GM06990 (cell line): ENCODE data around the gene CCNJ.

ENCODE experiments used
- DNase-seq: peaks from one replicate; pipeline ENCODE4 v3.0.0-alpha.2; 2011; ENCODE audit not compliant: insufficient read length; ENCODE audit errors: extremely low read depth
- H3K27me3 ChIP-seq: replicated peaks from 2 replicates; pipeline ENCODE4 v1.6.0; 2011; ENCODE audit warnings: low read length; ENCODE audit not compliant: control insufficient read depth, insufficient read depth
- H3K36me3 ChIP-seq: 2 replicates; pipeline ENCODE4 v1.5.1; 2011; ENCODE audit warnings: low read length; ENCODE audit not compliant: control insufficient read depth, insufficient read depth
- H3K4me3 ChIP-seq: replicated peaks from 2 replicates; pipeline ENCODE4 v1.5.1; 2011; ENCODE audit warnings: low read depth, mild to moderate bottlenecking, control low read depth, low read length
- TF ChIP-seq, protein P1 (sequence below): IDR thresholded peaks from 2 replicates; pipeline ENCODE4 v1.5.1; 2011; ENCODE audit warnings: low read length, control low read depth, mild to moderate bottlenecking, inconsistent platforms; ENCODE audit not compliant: insufficient read depth, poor library complexity, severe bottlenecking

The CCNJ gene

GRCh38 chr10:96089670-96090462 lies 46.5 kb downstream of the CCNJ start:
- Histone ChIP-seq H3K4me3 (peak overlapping the region; percentile 88), H3K36me3 (no peaks in the 10 kb centered on the region), H3K27me3 (no peaks in the 10 kb centered on the region)
- TF ChIP-seq, protein P1, sequence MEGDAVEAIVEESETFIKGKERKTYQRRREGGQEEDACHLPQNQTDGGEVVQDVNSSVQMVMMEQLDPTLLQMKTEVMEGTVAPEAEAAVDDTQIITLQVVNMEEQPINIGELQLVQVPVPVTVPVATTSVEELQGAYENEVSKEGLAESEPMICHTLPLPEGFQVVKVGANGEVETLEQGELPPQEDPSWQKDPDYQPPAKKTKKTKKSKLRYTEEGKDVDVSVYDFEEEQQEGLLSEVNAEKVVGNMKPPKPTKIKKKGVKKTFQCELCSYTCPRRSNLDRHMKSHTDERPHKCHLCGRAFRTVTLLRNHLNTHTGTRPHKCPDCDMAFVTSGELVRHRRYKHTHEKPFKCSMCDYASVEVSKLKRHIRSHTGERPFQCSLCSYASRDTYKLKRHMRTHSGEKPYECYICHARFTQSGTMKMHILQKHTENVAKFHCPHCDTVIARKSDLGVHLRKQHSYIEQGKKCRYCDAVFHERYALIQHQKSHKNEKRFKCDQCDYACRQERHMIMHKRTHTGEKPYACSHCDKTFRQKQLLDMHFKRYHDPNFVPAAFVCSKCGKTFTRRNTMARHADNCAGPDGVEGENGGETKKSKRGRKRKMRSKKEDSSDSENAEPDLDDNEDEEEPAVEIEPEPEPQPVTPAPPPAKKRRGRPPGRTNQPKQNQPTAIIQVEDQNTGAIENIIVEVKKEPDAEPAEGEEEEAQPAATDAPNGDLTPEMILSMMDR, result no peak
- DNase-seq, result peak; percentile 96

DNA sequence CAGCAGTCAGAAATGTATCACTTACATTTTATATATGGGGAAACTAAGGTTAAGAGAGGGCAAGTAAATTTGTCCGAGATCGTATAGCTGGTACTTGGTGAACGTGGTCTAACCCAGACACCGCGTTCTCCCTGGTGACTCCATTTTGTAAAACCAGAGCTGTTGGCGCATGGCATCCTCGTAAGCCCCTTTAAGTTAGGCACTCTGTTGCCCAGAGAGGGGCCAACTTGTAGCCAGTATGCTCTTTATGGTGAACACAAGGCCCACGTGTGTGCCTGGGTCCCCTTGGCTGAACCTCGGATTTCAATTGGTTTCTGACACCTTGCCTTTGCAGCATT lies 47.0 kb downstream of the CCNJ start:
- Histone ChIP-seq H3K36me3 (no peaks in the 10 kb centered on the region), H3K27me3 (no peaks in the 10 kb centered on the region), H3K4me3 (peak overlapping the region; percentile 88)
- TF ChIP-seq, protein P1, result no peak
- DNase-seq, result no peak

- TF ChIP-seq, protein P1, result no peak
- Histone ChIP-seq H3K27me3 (no peaks in the 10 kb centered on the region), H3K36me3 (no peaks in the 10 kb centered on the region), H3K4me3 (no peak overlapping the region)
- no peak for DNase-seq
These were observed 49.8 kb downstream of the CCNJ start for GRCh38 chr10:96092999-96093767.

DNA sequence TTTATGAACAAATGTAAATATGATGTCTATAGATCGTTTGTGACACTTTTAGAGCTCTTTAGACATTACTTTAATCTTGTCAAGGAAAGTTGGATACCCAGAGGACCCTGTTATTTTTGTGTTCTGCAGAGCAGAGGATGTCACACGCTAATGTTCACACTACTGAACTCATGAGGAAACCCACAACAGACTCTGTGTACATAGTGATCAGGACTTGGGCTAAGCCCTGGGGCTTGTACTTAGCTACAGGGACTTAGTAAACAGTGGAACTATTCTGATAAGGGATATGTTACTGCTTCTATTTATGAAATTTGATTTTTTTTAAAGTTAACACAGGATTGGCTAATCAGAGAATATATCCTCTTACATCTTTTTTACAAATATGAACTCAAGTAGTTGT lies 50.6 kb downstream of the CCNJ start:
- TF ChIP-seq, protein P1, result no peak
- Histone ChIP-seq H3K4me3 (no peak overlapping the region), H3K27me3 (no peaks in the 10 kb centered on the region), H3K36me3 (no peaks in the 10 kb centered on the region)
- DNase-seq, result no peak

DNA sequence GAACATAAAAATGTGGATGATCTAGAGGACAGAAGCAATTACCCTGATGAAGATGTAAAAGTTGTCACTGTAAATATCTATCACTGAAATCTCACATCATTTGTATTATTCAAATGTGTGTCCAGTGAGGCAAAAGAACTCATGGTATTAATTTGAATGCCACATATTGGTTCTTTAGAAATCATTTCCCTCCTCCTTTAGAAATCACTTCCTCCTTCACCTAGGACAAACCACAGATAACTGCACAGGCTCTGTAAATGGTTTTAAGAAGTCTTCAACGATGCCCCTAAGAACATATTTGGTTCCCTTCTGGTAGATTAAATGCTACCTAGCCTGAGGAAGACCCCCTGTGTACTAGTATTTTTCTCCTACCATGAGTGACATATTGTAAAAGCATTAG lies 53.6 kb downstream of the CCNJ start:
- Histone ChIP-seq H3K27me3 (no peaks in the 10 kb centered on the region), H3K36me3 (no peaks in the 10 kb centered on the region), H3K4me3 (no peak overlapping the region)
- TF ChIP-seq, protein P1, result no peak
- no peak for DNase-seq

GRCh38 chr10:96097865-96098264 lies 54.5 kb downstream of the CCNJ start:
- Histone ChIP-seq H3K36me3 (no peaks in the 10 kb centered on the region), H3K4me3 (no peak overlapping the region), H3K27me3 (no peaks in the 10 kb centered on the region)
- no peak for DNase-seq
- TF ChIP-seq, protein P1, result no peak
